ENCODE data around the gene PTPRD. TPM values are rescaled to one million over a fixed set of nuclear protein-coding genes. Genes with fewer than 3 reads are reported as not detected.

Gene PTPRD
- total RNA-seq, 2 experiments from 2014 or later, result not detected

DNA sequence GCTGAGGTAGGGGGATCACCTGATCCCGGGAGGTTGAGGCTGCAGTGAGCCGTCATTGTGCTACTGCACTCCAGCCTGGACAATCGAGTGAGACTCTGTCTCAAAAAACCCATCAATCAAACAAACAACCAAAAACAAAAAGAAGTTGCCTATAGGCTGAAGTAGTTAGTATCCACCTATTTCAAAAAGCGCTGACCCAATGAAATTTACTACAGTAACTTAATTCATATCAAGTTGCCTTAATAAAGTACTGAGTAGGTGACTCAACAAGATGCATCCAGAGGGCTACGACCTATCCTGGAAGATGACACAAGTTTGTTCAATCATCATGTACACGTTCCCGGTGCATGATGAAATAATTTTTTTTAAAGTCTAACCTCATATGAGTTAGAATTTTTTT is 2164.6 kb downstream of the PTPRD start:
- CTCF ChIA-PET, result no interaction called here
- Mint-ChIP-seq H3K27ac (no peak overlapping the region), H3K9me3 (ENCODE audit: low read depth) (no peaks in the 10 kb centered on the region), H3K36me3 (ENCODE audit: low read depth) (no peaks in the 10 kb centered on the region), H3K4me1 (no peaks in the 10 kb centered on the region), H3K27me3 (peaks cover 2% of the 10 kb centered on the region), H3K4me3 (no peak overlapping the region)
- DNase-seq, result no peak
- POLR2A ChIA-PET, result interaction anchor here (0.5 kb wide), 1 partner anchor 8 kb away, joined by 4 read pairs; no protein-coding TSS in a partner anchor
- intact Hi-C loops (cut with DNase I, micrococcal nuclease), result no loop called here
- no peak for ATAC-seq

GRCh38 chr9:8447601-8448000 is 2165.2 kb downstream of the PTPRD start:
- H3K27me3 Mint-ChIP-seq, result peaks cover 2% of the 10 kb centered on the region
- H3K27ac Mint-ChIP-seq, result no peak overlapping the region
- H3K36me3 Mint-ChIP-seq (ENCODE audit: low read depth), result no peaks in the 10 kb centered on the region
- DNase-seq (no peak), ATAC-seq (no peak)
- H3K4me1 Mint-ChIP-seq, result no peaks in the 10 kb centered on the region
- POLR2A ChIA-PET, result interaction anchor here (0.5 kb wide), 1 partner anchor 9 kb away, joined by 4 read pairs; no protein-coding TSS in a partner anchor
- no peak overlapping the region for H3K4me3 Mint-ChIP-seq
- no peaks in the 10 kb centered on the region for H3K9me3 Mint-ChIP-seq (ENCODE audit: low read depth)
- CTCF ChIA-PET, result no interaction called here
- intact Hi-C loops (cut with DNase I, micrococcal nuclease), result no loop called here

DNA sequence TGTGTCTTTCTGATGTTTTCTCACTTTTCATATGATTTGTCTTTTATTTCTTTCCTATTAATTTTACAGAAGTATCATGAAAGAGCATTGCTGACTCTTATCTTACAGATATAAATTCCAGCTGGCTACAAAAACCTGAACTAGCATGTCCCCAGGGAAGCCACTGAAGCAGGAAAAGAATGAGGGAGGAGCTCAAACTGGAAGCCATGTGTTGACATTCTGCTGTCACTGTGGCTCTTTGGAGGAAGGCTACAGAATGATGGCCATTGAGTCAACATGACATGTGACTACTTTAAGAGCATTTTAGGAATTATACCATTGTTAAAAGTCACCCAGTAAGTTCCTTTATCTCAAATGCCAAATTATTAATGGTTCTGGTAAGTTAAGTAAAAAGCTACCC is 2174.9 kb downstream of the PTPRD start:
- POLR2A ChIA-PET, result no interaction called here
- CTCF ChIA-PET, result no interaction called here
- Mint-ChIP-seq H3K9me3 (ENCODE audit: low read depth) (no peaks in the 10 kb centered on the region), H3K4me1 (peaks cover 12% of the 10 kb centered on the region), H3K27me3 (peaks cover 2% of the 10 kb centered on the region), H3K27ac (no peak overlapping the region), H3K4me3 (no peak overlapping the region), H3K36me3 (ENCODE audit: low read depth) (no peaks in the 10 kb centered on the region)
- ATAC-seq, result no peak
- DNase-seq, result no peak
- intact Hi-C loops (cut with DNase I, micrococcal nuclease), result loop anchor here (2.0 to 10.0 kb wide), 2 partner anchors 461 to 463 kb away; no protein-coding TSS in a partner anchor

DNA sequence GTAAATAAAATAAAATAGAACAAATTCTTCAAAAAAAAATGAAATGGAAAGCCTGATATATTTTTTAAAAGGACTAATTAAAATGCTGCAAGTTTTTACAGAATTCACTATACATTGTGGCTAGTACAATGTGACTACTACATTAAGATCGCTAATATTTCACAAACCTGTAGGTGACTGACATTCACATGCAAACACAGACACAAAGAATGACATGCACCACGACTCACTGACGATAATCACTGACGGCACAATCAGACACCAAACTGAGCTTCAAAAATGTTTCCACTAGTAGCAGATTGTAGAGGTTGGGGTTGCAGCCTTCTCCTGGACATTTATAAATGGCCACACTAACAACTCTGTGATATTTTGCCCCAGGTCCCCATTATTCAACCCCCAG is 2175.5 kb downstream of the PTPRD start:
- CTCF ChIA-PET, result no interaction called here

DNA sequence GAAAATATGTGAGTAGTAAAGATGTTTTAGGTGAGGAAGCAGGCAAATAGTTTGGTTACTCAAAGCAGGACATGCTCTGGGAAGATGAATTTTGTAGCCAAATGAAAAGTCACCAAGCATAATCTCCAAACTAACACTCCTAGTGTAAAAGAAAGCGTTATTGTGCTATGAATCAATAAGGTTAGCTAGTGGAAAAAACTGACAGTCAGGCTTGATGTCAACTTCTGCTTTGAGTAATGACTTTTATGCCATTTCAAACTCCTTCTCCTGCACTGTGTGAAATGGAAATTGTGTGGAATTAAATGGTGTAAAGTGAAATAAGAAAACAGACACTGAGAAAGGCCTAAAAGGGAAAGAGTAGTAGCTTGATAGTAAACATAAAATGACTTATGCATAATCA is 2176.0 kb downstream of the PTPRD start:
- POLR2A ChIA-PET, result no interaction called here
- CTCF ChIA-PET, result no interaction called here
- ATAC-seq (peak; percentile 86), DNase-seq (no peak)
- peaks cover 14% of the 10 kb centered on the region for H3K4me1 Mint-ChIP-seq
- H3K4me3 Mint-ChIP-seq, result no peak overlapping the region
- H3K9me3 Mint-ChIP-seq (ENCODE audit: low read depth), result no peaks in the 10 kb centered on the region
- intact Hi-C loops (cut with DNase I, micrococcal nuclease), result loop anchor here (2.0 to 10.0 kb wide), 2 partner anchors 460 to 462 kb away; no protein-coding TSS in a partner anchor
- H3K27ac Mint-ChIP-seq, result no peak overlapping the region
- peaks cover 2% of the 10 kb centered on the region for H3K27me3 Mint-ChIP-seq
- H3K36me3 Mint-ChIP-seq (ENCODE audit: low read depth), result no peaks in the 10 kb centered on the region

More for the DNA sequence above, 2175.5 kb downstream of the PTPRD start:
- H3K9me3 Mint-ChIP-seq (ENCODE audit: low read depth), result no peaks in the 10 kb centered on the region
- ATAC-seq, result no peak
- POLR2A ChIA-PET, result no interaction called here
- H3K4me1 Mint-ChIP-seq, result peaks cover 12% of the 10 kb centered on the region
- no peak for DNase-seq
- H3K27ac Mint-ChIP-seq, result no peak overlapping the region
- no peak overlapping the region for H3K4me3 Mint-ChIP-seq
- H3K36me3 Mint-ChIP-seq (ENCODE audit: low read depth), result no peaks in the 10 kb centered on the region
- H3K27me3 Mint-ChIP-seq, result peaks cover 2% of the 10 kb centered on the region
- intact Hi-C loops (cut with DNase I, micrococcal nuclease), result loop anchor here (2.0 to 10.0 kb wide), 2 partner anchors 460 to 462 kb away; no protein-coding TSS in a partner anchor

DNA sequence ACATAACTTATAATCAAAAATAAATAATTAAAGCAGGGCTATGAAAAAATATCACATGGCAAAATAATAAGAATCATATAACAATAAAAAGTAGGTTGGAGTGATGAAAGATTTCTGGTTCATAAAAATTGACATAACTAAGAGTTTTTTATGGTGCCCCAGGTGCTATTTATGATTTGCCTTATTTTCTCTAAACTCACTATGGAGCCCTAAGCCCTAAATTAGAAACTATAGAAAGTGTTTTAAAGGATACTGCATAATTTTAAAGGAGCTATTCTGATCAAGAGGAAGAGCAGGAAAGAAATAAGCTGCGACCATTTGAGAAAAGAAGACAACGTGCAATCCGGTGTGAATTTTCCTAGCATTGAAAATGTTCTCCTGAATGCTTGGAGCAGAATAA is 2178.2 kb downstream of the PTPRD start:
- Mint-ChIP-seq H3K27me3 (peaks cover 2% of the 10 kb centered on the region), H3K36me3 (ENCODE audit: low read depth) (no peaks in the 10 kb centered on the region), H3K9me3 (ENCODE audit: low read depth) (no peaks in the 10 kb centered on the region), H3K4me3 (no peak overlapping the region), H3K27ac (no peak overlapping the region), H3K4me1 (peaks cover 25% of the 10 kb centered on the region)
- no peak for ATAC-seq
- DNase-seq, result no peak
- POLR2A ChIA-PET, result no interaction called here
- intact Hi-C loops (cut with DNase I, micrococcal nuclease), result loop anchor here in 1 of 2 experiments (10.0 kb wide), 1 partner anchor 460 kb away; no protein-coding TSS in a partner anchor
- CTCF ChIA-PET, result no interaction called here

- Mint-ChIP-seq H3K27ac (no peak overlapping the region), H3K36me3 (ENCODE audit: low read depth) (no peaks in the 10 kb centered on the region), H3K9me3 (ENCODE audit: low read depth) (no peaks in the 10 kb centered on the region), H3K4me1 (peaks cover 38% of the 10 kb centered on the region), H3K4me3 (no peak overlapping the region), H3K27me3 (no peaks in the 10 kb centered on the region)
- POLR2A ChIA-PET, result no interaction called here
- intact Hi-C loops (cut with DNase I, micrococcal nuclease), result loop anchor here in 1 of 2 experiments (10.0 kb wide), 1 partner anchor 457 kb away; no protein-coding TSS in a partner anchor
- DNase-seq (no peak), ATAC-seq (no peak)
- CTCF ChIA-PET, result no interaction called here
These were observed 2180.6 kb downstream of the PTPRD start for GRCh38 chr9:8432224-8432623.

DNA sequence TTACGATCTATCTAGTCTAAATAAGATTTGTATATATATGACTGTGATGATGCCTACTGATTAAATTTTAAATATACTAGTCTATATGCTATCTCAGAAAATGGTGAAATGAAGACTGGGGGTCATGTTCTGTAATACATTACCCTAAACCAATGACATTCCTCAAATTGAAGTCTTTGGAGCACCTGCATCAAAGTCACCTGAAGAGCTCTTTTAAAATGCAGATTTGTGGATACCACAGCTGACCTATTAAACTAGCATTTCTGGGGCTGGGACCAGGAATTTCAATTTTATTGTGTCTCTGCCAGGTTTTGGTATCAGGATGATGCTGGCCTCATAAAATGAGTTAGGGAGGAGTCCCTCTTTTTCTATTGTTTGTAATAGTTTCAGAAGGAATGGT is 2181.3 kb downstream of the PTPRD start:
- ATAC-seq, result no peak
- ChIA-PET POLR2A (no interaction called here), CTCF (interaction anchor here (0.6 to 1.7 kb wide), 2 partner anchors 11 to 1515 kb away, joined by 3 to 5 read pairs; no protein-coding TSS in a partner anchor)
- Mint-ChIP-seq H3K9me3 (ENCODE audit: low read depth) (no peaks in the 10 kb centered on the region), H3K27ac (no peak overlapping the region), H3K36me3 (ENCODE audit: low read depth) (no peaks in the 10 kb centered on the region), H3K4me3 (no peak overlapping the region), H3K4me1 (peaks cover 33% of the 10 kb centered on the region), H3K27me3 (no peaks in the 10 kb centered on the region)
- intact Hi-C loops (cut with DNase I, micrococcal nuclease), result loop anchor here (2.0 to 10.0 kb wide), 2 partner anchors 457 kb away; no protein-coding TSS in a partner anchor
- DNase-seq, result no peak

- H3K4me1 Mint-ChIP-seq, result peaks cover 31% of the 10 kb centered on the region
- no peak overlapping the region for H3K27ac Mint-ChIP-seq
- ATAC-seq (peak; percentile 67), DNase-seq (no peak)
- H3K4me3 Mint-ChIP-seq, result no peak overlapping the region
- CTCF ChIA-PET, result interaction anchor here (0.6 to 1.7 kb wide), 2 partner anchors 11 to 1515 kb away, joined by 3 to 5 read pairs; no protein-coding TSS in a partner anchor
- H3K9me3 Mint-ChIP-seq (ENCODE audit: low read depth), result no peaks in the 10 kb centered on the region
- H3K36me3 Mint-ChIP-seq (ENCODE audit: low read depth), result no peaks in the 10 kb centered on the region
- H3K27me3 Mint-ChIP-seq, result no peaks in the 10 kb centered on the region
- POLR2A ChIA-PET, result no interaction called here
- intact Hi-C loops (cut with DNase I, micrococcal nuclease), result loop anchor here (2.0 to 10.0 kb wide), 2 partner anchors 456 kb away; no protein-coding TSS in a partner anchor
These were observed 2181.9 kb downstream of the PTPRD start for GRCh38 chr9:8430945-8431344.

DNA sequence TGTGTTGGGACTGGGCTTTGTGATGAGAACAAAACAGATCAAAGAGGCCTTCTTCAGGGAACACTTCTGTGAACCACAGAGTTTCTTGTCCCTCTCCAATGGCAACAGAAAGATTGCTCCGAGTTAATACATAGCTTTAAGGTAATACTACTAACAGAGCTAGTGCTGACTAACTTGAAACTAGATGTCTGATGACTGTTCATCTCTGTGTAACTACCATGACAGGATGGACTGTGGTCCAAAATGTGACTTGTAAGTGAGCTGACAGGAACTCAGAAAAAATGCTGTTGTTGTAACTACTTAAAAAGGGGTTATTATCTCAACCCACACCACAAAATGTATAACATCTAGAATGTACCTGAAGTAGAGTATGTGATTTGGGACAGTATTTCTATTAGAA is 2183.0 kb downstream of the PTPRD start:
- CTCF ChIA-PET, result interaction anchor here (1.0 kb wide), 1 partner anchor 25 kb away, joined by 3 read pairs; no protein-coding TSS in a partner anchor
- Mint-ChIP-seq H3K27me3 (no peaks in the 10 kb centered on the region), H3K4me1 (peaks cover 30% of the 10 kb centered on the region), H3K27ac (no peak overlapping the region), H3K4me3 (no peak overlapping the region), H3K9me3 (ENCODE audit: low read depth) (no peaks in the 10 kb centered on the region), H3K36me3 (ENCODE audit: low read depth) (no peaks in the 10 kb centered on the region)
- DNase-seq (no peak), ATAC-seq (peak; percentile 73)
- POLR2A ChIA-PET, result no interaction called here
- intact Hi-C loops (cut with DNase I, micrococcal nuclease), result loop anchor here (2.0 to 10.0 kb wide), 2 partner anchors 455 kb away; no protein-coding TSS in a partner anchor

GRCh38 chr9:8429157-8429556 is 2183.6 kb downstream of the PTPRD start:
- POLR2A ChIA-PET, result no interaction called here
- peak; percentile 41 for ATAC-seq
- CTCF ChIA-PET, result no interaction called here
- no peaks in the 10 kb centered on the region for H3K9me3 Mint-ChIP-seq (ENCODE audit: low read depth)
- no peak for DNase-seq
- H3K27ac Mint-ChIP-seq, result no peak overlapping the region
- H3K27me3 Mint-ChIP-seq, result no peaks in the 10 kb centered on the region
- peaks cover 30% of the 10 kb centered on the region for H3K4me1 Mint-ChIP-seq
- H3K36me3 Mint-ChIP-seq (ENCODE audit: low read depth), result no peaks in the 10 kb centered on the region
- intact Hi-C loops (cut with DNase I, micrococcal nuclease), result no loop called here
- no peak overlapping the region for H3K4me3 Mint-ChIP-seq

DNA sequence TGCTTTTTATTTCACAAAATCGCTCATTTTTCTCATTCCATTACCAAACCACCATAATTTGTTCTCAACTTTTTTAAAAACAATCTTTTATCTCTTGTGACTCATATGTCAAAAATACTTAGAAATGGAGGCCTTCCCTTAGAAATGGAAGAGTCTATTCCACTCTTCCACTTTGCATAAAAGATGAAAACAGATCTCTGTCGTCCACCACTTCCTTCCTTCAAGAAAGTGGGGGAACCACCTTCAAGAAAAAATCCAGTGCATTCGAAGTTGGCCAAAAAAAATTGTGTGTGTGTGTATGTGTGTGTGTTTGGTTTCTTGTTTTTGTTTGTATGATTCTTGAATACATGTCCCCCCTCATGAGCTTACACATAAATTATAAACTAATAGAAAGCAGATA is 2184.4 kb downstream of the PTPRD start:
- ChIA-PET CTCF (no interaction called here), POLR2A (no interaction called here)
- Mint-ChIP-seq H3K4me3 (no peak overlapping the region), H3K27me3 (no peaks in the 10 kb centered on the region), H3K4me1 (peaks cover 30% of the 10 kb centered on the region), H3K27ac (peak overlapping the region; percentile 7), H3K36me3 (ENCODE audit: low read depth) (no peaks in the 10 kb centered on the region), H3K9me3 (ENCODE audit: low read depth) (no peaks in the 10 kb centered on the region)
- DNase-seq (no peak), ATAC-seq (peak; percentile 37)
- intact Hi-C loops (cut with DNase I, micrococcal nuclease), result no loop called here

Data from activated CD4-positive, alpha-beta T cell treated with anti-CD3 and anti-CD28 coated beads for 36 hours (primary cell).